Peyer's patch (tissue), 4 donors: ENCODE measurements around the gene SPAG16.

Experiments
- POLR2A ChIP-seq, 2 donors: fragments of 450-650 bp; IDR thresholded peaks; one replicate each; pipeline ENCODE4 v1.5.1; 2017; ENCODE audit warnings: antibody characterized with exemption in 2 of 2, mild to moderate bottlenecking in 2 of 2, moderate library complexity in 2 of 2
- TF ChIP-seq, protein P1 (sequence below), 6 experiments: fragments of 450-650 bp in 4 of 6; fragments of 200-600 bp in 2 of 6; sonication (generic) in 1 of 6; IDR thresholded peaks; one replicate each; pipeline ENCODE4 v1.5.1; 2017 to 2019; ENCODE audit warnings: antibody characterized with exemption in 6 of 6, mild to moderate bottlenecking in 3 of 6, moderate library complexity in 1 of 6

DNA sequence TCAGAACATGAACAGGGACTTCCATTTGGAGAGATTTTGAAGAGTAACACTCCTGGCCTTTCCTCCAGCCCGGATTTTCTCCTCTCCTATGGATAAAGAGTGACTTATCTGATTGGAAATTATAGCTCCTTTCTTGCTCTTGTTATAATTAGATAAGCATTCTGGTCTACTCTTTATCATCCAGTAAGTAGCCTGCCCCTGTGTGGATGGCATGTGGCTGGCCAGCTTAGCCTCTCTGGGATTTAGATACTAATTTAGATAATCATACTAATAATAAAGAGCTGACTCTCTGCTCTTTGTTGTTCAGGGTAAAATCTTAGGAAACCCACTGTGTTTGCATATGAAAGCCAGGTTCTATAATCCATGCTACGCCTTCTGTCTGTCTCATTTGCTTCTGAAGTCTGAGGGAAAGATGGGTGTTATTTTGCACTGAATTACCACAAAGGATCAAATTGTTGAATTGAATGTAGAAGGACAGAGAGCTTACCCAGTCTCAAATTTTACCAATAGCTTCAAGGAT, 438.8 kb downstream of the SPAG16 start:
- TF ChIP-seq, protein P1, sequence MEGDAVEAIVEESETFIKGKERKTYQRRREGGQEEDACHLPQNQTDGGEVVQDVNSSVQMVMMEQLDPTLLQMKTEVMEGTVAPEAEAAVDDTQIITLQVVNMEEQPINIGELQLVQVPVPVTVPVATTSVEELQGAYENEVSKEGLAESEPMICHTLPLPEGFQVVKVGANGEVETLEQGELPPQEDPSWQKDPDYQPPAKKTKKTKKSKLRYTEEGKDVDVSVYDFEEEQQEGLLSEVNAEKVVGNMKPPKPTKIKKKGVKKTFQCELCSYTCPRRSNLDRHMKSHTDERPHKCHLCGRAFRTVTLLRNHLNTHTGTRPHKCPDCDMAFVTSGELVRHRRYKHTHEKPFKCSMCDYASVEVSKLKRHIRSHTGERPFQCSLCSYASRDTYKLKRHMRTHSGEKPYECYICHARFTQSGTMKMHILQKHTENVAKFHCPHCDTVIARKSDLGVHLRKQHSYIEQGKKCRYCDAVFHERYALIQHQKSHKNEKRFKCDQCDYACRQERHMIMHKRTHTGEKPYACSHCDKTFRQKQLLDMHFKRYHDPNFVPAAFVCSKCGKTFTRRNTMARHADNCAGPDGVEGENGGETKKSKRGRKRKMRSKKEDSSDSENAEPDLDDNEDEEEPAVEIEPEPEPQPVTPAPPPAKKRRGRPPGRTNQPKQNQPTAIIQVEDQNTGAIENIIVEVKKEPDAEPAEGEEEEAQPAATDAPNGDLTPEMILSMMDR (IDR thresholded peaks at IDR 0.05), result no peak
- no peak for TF ChIP-seq POLR2A (IDR thresholded peaks at IDR 0.05)
